Uterus (tissue), 4 donors: ENCODE data around the gene ZC3H14. TPM values are rescaled to one million over a fixed set of nuclear protein-coding genes. Genes with fewer than 3 reads are reported as not detected.

Experiments
- DNase-seq, 2 donors: peaks; one replicate each; pipeline ENCODE4 v3.0.0-alpha.2; 2019 to 2020
- H3K27ac ChIP-seq, 2 donors: fragments of 200-600 bp; sonication (generic); 1 replicate in 1 of 2; 2 replicates in 1 of 2; pipeline ENCODE4 v1.5.1; 2016 to 2018
- H3K27me3 ChIP-seq, 2 donors: fragments of 200-600 bp; sonication (generic); one replicate each; pipeline ENCODE4 v1.5.1; 2018 to 2019; ENCODE audit warnings: control low read depth in 1 of 2
- H3K36me3 ChIP-seq, 2 donors: fragments of 200-600 bp; sonication (generic); one replicate each; pipeline ENCODE4 v1.5.1; 2019; ENCODE audit warnings: control low read depth in 1 of 2
- H3K4me1 ChIP-seq, 2 donors: fragments of 200-600 bp; sonication (generic); one replicate each; pipeline ENCODE4 v1.5.1; 2018 to 2019; ENCODE audit warnings: control low read depth in 1 of 2
- H3K4me3 ChIP-seq, 2 donors: fragments of 200-600 bp; sonication (generic); 1 replicate in 1 of 2; 2 replicates in 1 of 2; pipeline ENCODE4 v1.5.1; 2018 to 2019; ENCODE audit warnings: mild to moderate bottlenecking in 1 of 2
- H3K9me3 ChIP-seq, 2 donors: fragments of 200-600 bp; sonication (generic); one replicate each; pipeline ENCODE4 v1.5.1; 2019; ENCODE audit warnings: control low read depth in 1 of 2
- POLR2A ChIP-seq, 2 donors: fragments of 450-650 bp; IDR thresholded peaks; one replicate each; pipeline ENCODE4 v1.6.1; 2016; ENCODE audit warnings: antibody characterized with exemption in 2 of 2, mild to moderate bottlenecking in 1 of 2, moderate library complexity in 1 of 2
- intact Hi-C: fragments of 100-400 bp; cut with DNase I; formaldehyde crosslinking; loops from one replicate; pipeline ENCODE4 v1.15.1; 2023; ENCODE audit warnings: low total_unique reads
- total RNA-seq, 4 donors: library from RNA; depleted of rRNA in 3 of 4; stranded (reverse); fragments of >200 nt in 3 of 4; gene quantifications; one replicate each; pipeline versions ENCODE4 v1.1.0 to v1.2.4, GENCODE V29; 2014 to 2023
- TF ChIP-seq, protein P1 (sequence below), 4 experiments: fragments of 200-600 bp in 2 of 4; fragments of 450-650 bp in 2 of 4; sonication (generic) in 2 of 4; IDR thresholded peaks; one replicate each; pipeline ENCODE4 v1.5.1; 2016 to 2019; ENCODE audit warnings: antibody characterized with exemption in 4 of 4, mild to moderate bottlenecking in 2 of 4, moderate library complexity in 1 of 4
- donor health status: DM: yes; HTN: yes; CAD: no.

ZC3H14 gene, protein sequence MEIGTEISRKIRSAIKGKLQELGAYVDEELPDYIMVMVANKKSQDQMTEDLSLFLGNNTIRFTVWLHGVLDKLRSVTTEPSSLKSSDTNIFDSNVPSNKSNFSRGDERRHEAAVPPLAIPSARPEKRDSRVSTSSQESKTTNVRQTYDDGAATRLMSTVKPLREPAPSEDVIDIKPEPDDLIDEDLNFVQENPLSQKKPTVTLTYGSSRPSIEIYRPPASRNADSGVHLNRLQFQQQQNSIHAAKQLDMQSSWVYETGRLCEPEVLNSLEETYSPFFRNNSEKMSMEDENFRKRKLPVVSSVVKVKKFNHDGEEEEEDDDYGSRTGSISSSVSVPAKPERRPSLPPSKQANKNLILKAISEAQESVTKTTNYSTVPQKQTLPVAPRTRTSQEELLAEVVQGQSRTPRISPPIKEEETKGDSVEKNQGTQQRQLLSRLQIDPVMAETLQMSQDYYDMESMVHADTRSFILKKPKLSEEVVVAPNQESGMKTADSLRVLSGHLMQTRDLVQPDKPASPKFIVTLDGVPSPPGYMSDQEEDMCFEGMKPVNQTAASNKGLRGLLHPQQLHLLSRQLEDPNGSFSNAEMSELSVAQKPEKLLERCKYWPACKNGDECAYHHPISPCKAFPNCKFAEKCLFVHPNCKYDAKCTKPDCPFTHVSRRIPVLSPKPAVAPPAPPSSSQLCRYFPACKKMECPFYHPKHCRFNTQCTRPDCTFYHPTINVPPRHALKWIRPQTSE
- total RNA-seq: 10 to 100 TPM; 40.9 to 96.2 (median 69.7) TPM

DNA sequence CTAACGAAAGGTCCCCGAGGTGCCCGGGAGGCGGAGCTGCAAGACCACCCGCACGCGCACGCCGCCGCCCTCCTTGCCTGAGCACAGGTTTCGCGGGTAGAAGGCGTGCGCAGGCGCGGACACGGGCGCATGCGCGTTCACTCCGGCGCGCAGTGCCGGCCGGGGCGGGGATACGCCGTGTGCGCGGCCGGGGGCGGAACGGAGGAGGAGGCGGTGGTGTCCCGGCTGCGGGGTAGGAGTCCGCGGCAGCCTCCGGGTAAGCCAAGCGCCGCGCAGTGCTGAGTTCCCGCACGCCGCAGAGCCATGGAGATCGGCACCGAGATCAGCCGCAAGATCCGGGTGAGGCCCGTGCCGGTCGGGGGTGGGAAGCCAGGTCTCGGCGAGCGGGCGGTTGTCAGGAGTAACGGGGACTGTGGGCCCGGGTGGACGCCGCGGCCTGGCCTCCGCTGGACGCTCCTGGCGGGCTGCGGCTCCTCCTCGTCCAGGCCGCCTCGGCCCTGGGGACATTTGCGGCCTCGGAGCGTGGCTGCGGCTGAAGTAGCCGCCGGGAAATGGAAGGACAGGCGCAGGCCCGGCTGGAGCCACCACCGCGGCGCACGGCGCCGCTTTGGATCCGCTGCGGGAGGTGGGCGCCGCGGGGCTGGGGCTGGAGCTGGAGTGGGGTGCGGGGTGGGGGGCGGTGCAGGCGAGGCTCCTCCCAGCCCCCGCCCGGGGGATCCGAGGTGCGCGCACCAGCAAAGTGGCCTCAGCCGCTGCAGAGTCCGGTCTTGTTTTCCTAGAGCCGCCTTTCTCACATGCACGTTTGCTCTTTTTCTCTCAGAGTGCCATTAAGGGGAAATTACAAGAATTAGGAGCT is at the start of gene ZC3H14:
TSS of gene ZC3H14 (plus strand) at position 207 of the 856 bp plus-strand sequence. CDS start at position 304, 97 bp downstream.
- TF ChIP-seq, protein P1, sequence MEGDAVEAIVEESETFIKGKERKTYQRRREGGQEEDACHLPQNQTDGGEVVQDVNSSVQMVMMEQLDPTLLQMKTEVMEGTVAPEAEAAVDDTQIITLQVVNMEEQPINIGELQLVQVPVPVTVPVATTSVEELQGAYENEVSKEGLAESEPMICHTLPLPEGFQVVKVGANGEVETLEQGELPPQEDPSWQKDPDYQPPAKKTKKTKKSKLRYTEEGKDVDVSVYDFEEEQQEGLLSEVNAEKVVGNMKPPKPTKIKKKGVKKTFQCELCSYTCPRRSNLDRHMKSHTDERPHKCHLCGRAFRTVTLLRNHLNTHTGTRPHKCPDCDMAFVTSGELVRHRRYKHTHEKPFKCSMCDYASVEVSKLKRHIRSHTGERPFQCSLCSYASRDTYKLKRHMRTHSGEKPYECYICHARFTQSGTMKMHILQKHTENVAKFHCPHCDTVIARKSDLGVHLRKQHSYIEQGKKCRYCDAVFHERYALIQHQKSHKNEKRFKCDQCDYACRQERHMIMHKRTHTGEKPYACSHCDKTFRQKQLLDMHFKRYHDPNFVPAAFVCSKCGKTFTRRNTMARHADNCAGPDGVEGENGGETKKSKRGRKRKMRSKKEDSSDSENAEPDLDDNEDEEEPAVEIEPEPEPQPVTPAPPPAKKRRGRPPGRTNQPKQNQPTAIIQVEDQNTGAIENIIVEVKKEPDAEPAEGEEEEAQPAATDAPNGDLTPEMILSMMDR (IDR thresholded peaks at IDR 0.05): no peak
- TF ChIP-seq POLR2A (IDR thresholded peaks at IDR 0.05): peak; percentile 42 to 80
- no peaks in the 10 kb centered on the region for H3K9me3 ChIP-seq
- intact Hi-C loops: no loop called here
- no peaks in the 10 kb centered on the region for H3K4me1 ChIP-seq
- no peaks in the 10 kb centered on the region for H3K36me3 ChIP-seq
- H3K4me3 ChIP-seq: peak within 1 kb of the TSS; percentile 80 to 89
- peak; percentile 73 to 88 for DNase-seq
- H3K27ac ChIP-seq: peak within 1 kb of the TSS; percentile 88 to 92
- H3K27me3 ChIP-seq: no peaks in the 10 kb centered on the region

DNA sequence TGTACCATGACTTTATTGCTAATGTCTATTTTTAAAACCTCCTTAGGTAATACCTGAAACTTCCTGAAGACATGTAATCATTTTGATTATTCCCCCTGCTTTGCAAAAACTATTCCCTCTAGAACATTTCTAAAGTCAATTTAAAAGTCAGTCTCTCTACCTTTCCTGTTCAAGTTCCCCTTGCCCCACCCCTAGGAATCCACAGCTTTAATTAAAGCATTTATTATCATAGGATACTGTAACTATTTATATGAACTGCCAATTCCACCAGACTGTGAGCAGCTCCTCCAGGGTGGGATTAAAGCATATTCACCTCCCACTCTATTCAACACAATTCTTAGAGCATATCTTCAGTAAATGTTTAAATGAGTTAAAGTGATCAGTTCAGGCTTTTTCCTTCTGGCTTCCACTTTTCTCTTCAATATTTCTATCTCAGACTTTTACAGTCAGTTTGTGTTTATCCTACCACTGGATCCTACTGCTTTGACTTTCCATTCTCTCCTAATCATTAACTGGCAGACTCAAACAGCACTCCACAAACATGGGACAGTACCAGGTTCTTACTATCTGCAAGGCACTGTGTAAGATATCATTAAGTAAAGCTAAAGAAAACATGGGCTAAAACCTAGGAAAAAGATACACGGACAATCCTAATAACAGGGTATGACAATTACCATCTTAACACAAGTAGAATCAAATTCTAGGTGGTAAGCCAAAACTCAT is 47.2 kb upstream of the ZC3H14 start:
- no peak overlapping the region for H3K27ac ChIP-seq
- H3K4me1 ChIP-seq: no peaks in the 10 kb centered on the region
- intact Hi-C loops: no loop called here

DNA sequence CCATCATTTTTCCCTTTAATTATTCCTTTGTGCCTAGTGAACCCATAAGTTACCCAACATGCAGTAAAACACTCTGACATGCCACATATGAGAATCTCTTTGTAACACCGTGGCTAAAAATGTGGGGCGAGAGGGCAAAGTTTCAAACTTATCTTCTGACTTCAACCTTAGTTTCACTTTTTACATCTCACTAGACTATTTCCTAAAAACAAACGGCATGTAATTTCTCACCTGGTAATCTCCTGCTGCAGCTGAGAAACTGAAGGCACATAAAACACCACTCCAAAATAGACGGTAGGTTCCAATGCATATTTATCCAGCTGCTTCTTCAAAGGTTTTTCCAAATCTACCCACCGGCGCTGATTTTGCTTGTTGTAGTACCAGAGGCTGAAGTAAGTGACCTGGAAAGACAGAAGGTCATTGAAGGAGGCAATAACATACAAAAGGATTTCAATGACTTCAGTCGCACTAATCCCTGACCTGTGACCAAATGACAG is 45.9 kb upstream of the ZC3H14 start:
- no peak overlapping the region for H3K4me3 ChIP-seq
- intact Hi-C loops: no loop called here
- H3K4me1 ChIP-seq: no peaks in the 10 kb centered on the region
- no peak for TF ChIP-seq POLR2A (IDR thresholded peaks at IDR 0.05)
- TF ChIP-seq, protein P1 (IDR thresholded peaks at IDR 0.05): no peak
- no peak for DNase-seq
- no peak overlapping the region for H3K27ac ChIP-seq
- H3K36me3 ChIP-seq: no peaks in the 10 kb centered on the region
- H3K9me3 ChIP-seq: no peaks in the 10 kb centered on the region
- H3K27me3 ChIP-seq: no peaks in the 10 kb centered on the region

More for the DNA sequence above, 47.2 kb upstream of the ZC3H14 start:
- Histone ChIP-seq H3K36me3 (no peaks in the 10 kb centered on the region), H3K27me3 (no peaks in the 10 kb centered on the region), H3K4me3 (no peak overlapping the region), H3K9me3 (no peaks in the 10 kb centered on the region)
- TF ChIP-seq POLR2A (IDR thresholded peaks at IDR 0.05): no peak
- TF ChIP-seq, protein P1 (IDR thresholded peaks at IDR 0.05): no peak
- DNase-seq: no peak

DNA sequence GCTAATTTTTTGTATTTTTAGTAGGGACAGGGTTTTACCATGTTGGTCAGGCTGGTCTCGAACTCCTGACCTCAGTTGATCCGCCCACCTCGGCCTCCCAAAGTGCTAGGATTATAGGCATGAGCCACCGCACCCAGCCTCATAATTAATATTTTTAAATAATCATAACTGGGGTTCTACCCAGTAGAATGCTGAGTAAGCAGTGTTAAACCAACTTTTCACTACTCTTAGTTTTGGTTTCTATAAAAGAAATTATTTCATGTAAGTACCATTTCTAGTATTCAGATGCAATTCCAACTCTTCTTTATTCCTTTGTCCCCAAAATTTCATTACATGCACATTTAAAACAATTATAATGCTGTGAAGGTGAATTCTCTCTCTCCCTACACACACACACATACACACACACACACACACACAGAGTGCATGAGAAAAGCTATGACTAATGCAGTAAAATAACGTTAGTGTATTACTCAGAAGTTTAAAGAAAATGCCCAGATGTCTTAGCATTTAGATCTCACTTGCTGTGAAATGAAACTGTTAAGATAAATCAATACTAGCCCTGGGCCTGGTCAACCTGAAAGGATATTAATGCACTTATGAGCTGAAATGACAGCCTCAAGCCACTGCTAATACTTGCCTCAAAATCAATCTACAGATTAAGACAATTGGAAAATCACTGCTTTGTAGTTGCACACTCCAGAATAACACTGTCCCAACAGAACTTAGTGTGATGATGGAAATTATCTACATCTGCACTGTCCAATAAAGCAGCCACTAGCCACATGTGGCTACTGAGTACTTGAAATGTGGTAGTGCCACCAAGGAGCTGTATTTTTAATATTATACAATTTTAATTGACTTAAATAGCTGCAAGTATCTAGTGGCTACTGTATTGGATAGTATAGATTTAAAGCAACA is 44.0 kb upstream of the ZC3H14 start:
- no peak for TF ChIP-seq POLR2A (IDR thresholded peaks at IDR 0.05)
- TF ChIP-seq, protein P1 (IDR thresholded peaks at IDR 0.05): no peak
- no peak overlapping the region for H3K4me3 ChIP-seq
- intact Hi-C loops: no loop called here
- no peaks in the 10 kb centered on the region for H3K4me1 ChIP-seq
- H3K27ac ChIP-seq: no peak overlapping the region
- no peak for DNase-seq
- H3K36me3 ChIP-seq: no peaks in the 10 kb centered on the region
- H3K9me3 ChIP-seq: no peaks in the 10 kb centered on the region
- H3K27me3 ChIP-seq: no peaks in the 10 kb centered on the region
